GM19397 (cell line): ENCODE data around the gene ASMT.
"Not testable (repeated sequence)": the region's sequence is repeated elsewhere in the genome, so short reads cannot be mapped to it uniquely, and the experiment has no call there.

ENCODE experiments used
- ATAC-seq: cut with Tn5 transposase; IDR thresholded peaks from one replicate; pipeline ENCODE4 v1.9.1; 2021; ENCODE audit warnings: mild to moderate bottlenecking, moderate library complexity; ENCODE audit not compliant: unreplicated experiment

Gene ASMT

DNA sequence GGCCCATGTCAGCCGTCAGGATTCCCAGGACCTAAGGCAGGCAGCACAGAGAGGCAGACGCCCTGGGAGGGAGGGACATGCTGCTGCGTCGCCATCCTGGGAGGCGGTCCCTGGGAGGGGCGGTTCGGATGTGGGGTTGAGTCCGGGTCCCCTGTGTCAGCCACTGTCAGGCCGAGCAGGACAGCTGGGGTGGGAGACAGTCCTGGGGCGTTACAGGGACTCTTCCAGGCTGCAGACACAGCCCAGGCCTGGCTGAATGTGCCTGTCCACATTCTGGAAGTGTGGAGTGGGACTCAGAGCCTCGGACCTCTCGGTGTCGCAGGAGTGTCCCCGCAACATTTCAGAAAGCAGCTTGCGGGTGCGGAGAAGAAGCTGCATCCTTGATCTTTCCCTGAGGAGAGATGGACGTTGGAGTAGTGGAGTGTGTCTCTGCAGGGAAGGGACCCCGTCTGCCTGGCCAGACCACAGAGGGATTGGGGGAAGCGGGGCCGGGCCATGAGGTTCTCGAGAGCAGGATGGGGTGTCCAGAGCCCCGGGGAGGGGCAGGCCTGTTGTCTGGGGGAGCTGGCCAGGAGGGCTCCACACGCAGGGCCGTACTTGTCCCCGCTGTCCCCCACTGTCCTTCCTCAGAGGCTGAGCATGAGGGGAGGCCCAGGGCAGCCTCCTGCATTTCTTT, 17.4 kb upstream of the ASMT start:
- ATAC-seq: no peak

DNA sequence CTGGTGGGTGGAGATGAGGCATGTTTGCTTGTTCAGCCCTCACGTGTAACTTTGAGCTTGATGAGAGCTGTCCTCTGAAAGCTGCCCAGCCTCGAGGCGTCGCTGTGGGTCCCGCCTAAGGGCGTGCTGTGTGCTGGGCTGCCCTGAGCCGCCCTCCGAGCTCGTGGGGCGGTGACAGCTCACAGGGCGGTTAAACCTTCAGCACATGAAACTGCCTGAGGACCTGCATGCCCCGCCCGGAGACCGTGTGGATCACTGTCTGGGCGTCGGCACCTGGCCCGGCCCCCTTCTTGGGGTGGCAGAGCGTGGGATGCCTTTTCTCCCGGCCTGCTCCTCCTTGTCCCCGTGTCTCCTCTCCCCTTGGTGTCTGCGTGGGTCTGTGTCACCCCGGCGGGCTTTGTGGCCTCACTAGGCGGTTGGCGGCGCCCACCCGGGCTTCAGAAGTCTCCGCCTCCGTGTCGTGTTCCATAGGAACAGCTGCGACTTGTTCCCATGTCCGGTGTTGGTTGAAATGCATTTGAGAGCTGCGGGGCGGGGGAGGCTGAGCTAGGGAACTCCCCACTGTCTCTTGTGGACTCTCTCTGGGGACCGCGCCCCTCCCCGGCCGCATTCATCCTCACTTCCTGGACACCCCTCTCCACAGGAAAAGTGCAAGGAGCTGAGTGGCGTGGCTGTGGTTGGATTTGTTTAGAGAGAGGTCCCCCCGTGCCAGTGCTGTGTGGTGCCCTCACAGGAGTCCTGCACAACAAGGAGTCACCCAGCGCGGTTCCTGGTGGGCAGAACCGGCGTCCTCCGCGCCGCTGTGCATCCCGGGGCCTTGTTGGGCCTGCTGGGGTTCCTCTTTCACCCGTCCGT, 16.6 kb upstream of the ASMT start:
- ATAC-seq: no peak

GRCh38 chrX:1598876-1599790, 15.7 kb upstream of the ASMT start:
- no peak for ATAC-seq

- ATAC-seq: no peak
Measured at GRCh38 chrX:1599791-1600405, 15.0 kb upstream of the ASMT start.

GRCh38 chrX:1600406-1601050, 14.3 kb upstream of the ASMT start:
- ATAC-seq: no peak

- ATAC-seq: no peak
Measured at GRCh38 chrX:1601051-1601767, 13.7 kb upstream of the ASMT start.

GRCh38 chrX:1601768-1602085, 13.1 kb upstream of the ASMT start:
- ATAC-seq: no peak

GRCh38 chrX:1602299-1602698, 12.6 kb upstream of the ASMT start:
- no peak for ATAC-seq

- no peak for ATAC-seq
Measured at GRCh38 chrX:1606496-1606895, 8.4 kb upstream of the ASMT start.

- ATAC-seq: no peak
Measured at GRCh38 chrX:1609311-1609710, 5.5 kb upstream of the ASMT start.

DNA sequence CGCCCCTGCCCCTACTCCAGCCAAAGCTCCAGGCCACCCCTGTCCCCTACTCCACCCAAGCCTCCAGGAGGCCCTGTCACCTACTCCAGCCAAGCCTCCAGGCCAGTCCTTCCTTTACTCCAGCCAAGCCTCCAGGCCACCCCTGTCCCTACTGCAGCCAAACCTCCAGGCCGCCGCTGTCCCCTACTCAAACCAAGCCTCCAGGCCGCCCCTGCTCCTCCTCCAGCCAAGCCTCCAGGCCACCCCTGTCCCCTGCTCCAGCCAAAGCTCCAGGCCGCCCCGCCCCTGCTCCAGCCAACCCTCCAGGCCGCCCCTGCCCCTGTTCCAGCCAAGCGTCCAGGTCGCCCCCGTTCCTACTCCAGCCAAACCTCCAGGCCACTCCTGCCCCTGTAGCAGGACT, 5.1 kb upstream of the ASMT start:
- ATAC-seq: peak; percentile 11

- ATAC-seq: peak; percentile 75
Measured at GRCh38 chrX:1610166-1610565, 4.7 kb upstream of the ASMT start.

DNA sequence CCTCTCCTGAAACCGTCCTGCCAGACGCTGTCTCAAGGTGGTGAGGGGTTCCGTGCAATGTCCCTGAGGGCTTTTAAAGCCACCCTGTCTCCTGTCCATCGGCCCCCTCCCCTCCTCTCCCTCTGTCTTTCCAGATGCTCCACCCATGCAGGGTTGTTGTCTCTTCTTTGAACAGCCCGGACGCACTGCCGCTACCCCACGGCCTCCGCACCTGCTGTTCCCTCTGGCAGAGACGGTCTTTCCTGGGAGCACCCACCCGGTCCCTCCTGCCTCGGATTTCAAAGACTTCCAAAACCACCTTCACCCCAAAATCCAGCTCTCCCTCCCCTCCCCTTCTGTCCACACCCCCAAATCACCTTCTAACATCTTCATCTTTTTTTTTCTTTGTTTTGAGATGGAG, 4.1 kb upstream of the ASMT start:
- ATAC-seq: no peak

GRCh38 chrX:1612641-1613286, 2.1 kb upstream of the ASMT start:
- no peak for ATAC-seq

GRCh38 chrX:1618689-1619088, 3.8 kb downstream of the ASMT start:
- ATAC-seq: no peak

DNA sequence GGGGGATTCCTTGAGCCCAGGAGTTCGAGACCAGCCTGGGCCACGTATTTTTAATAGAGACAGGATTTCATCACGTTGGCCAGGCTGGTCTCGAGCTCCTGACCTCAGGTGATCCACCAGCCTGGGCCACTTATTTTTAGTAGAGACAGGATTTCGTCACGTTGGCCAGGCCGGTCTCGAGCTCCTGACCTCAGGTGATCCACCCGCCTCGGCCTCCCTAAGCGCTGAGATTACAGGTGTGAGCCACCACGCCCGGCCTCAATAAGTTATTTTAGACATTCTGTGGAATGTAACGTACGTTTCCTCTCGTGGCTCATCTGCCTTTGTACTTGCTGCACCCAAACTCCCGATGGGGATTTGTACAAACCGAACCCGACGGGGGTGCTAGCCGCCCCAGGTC, 8.8 kb downstream of the ASMT start:
- ATAC-seq: no peak

DNA sequence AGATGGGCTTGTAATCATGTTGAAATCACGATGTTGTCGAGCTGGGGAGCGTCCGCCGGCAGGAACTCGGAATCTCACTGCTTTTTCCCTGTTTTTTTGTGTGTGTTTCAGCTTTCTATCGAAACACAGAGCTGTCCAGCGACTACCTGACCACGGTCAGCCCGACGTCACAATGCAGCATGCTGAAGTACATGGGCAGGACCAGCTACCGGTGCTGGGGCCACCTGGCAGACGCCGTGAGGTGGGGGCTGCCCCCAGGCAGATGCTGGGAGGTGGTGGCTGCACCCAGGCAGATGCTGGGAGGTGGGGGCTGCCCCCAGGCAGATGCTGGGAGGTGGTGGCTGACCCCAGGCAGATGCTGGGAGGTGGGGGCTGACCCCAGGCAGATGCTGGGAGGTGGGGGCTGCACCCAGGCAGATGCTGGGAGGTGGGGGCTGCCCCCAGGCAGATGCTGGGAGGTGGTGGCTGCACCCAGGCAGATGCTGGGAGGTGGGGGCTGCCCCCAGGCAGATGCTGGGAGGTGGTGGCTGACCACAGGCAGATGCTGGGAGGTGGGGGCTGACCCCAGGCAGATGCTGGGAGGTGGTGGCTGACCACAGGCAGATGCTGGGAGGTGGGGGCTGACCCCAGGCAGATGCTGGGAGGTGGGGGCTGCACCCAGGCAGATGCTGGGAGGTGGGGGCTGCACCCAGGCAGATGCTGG, 9.4 kb downstream of the ASMT start:
- not testable (repeated sequence) for ATAC-seq

DNA sequence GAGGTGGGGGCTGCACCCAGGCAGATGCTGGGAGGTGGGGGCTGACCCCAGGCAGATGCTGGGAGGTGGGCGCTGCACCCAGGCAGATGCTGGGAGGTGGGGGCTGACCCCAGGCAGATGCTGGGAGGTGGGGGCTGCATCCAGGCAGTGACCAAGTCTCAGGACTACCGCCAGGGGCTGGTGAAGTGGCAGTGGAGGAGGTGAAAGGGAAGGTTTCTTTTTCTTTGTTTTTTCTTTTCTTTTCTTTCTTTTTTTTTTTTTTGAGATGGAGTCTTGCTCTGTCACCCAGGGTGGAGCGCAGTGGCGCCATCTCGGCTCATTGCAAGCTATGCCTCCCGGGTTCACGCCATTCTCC, 10.0 kb downstream of the ASMT start:
- not testable (repeated sequence) for ATAC-seq

DNA sequence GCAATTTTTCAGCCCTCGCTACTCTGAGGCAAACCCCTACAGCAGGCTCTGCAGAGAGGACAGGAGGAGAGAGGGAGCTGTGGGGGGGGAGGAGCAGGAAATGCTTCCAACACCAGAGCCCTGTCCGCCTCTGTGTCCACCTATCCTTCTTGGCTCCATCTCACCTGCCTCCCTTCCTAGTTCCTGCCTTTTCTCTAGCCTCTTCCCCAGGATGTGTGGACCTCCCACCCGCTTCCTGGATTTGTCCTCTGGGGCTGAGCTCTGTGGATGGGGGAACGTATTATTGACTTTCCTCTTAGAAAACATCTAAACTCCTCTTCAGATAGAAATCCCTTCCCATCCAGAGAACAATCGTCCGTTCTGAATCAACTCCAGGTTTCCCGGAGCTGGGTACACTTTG, 14.4 kb downstream of the ASMT start:
- ATAC-seq: no peak
